ENCODE data around the gene SPRR5. TPM values are rescaled to one million over a fixed set of nuclear protein-coding genes. Genes with fewer than 3 reads are reported as not detected.

SPRR5 gene
- total RNA-seq, 6 experiments from 2014 or later: not detected

DNA sequence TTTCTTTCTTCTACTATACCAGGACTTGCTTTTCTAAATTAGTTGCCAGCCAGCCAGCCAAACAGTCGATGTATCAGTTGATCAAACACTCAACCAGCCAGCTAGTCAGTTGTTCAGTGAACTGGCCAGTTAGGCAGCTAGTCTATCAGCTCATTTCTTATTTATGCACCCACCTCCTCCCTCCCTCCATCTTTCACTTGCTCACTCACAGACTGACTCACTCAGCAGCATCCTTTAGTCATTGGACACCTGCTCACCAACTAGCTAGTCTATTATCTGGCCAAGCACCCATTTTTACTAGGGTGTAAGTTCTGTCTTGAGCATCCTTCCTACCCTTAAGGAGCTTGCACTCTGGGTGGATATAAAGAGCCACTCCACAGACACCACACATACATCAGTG is 17.5 kb downstream of the SPRR5 start:
- WGBS (ENCODE audit: insufficient coverage, low coverage, low lambda C conversion rate, missing lambda C conversion rate): 67% methylated on average over 1 of the region's 1 CpG
- no peaks in the 10 kb centered on the region for H3K4me1 ChIP-seq
- TF ChIP-seq CTCF (IDR thresholded peaks at IDR 0.05) (no peak), POLR2A (IDR thresholded peaks at IDR 0.05) (no peak)

DNA sequence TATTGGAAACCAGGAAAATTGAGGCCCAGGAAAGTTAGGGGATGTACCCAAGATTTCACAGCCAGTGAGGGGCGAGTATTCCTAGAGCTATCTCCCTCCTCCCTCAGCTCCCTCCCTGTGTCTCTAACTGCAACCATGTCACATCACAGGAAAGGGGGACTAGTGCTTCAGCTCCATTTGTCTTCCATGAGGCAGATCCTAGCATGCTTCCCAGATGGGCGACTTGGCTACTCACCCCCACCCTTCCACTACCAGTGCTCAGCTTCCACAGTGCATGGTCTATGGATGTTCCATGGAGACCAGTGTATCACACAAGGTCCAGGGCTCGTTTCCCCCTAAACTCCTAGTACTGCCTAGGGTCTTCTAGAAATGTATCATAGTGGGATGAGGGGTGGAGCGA is 18.8 kb downstream of the SPRR5 start:
- Histone ChIP-seq H3K36me3 (no peaks in the 10 kb centered on the region), H3K4me1 (no peaks in the 10 kb centered on the region), H3K4me3 (no peak overlapping the region), H3K9me3 (no peaks in the 10 kb centered on the region), H3K27me3 (no peaks in the 10 kb centered on the region), H3K27ac (no peak overlapping the region)
- DNase-seq (no peak), ATAC-seq (no peak)
- intact Hi-C loops (cut with DNase I): no loop called here
- TF ChIP-seq CTCF (IDR thresholded peaks at IDR 0.05) (no peak), POLR2A (IDR thresholded peaks at IDR 0.05) (no peak)
- 49% methylated on average over 4 of the region's 4 CpGs for WGBS (ENCODE audit: insufficient coverage, low coverage, low lambda C conversion rate, missing lambda C conversion rate)

More for the DNA sequence above, 17.5 kb downstream of the SPRR5 start:
- Histone ChIP-seq H3K4me3 (no peak overlapping the region), H3K27ac (no peak overlapping the region), H3K27me3 (no peaks in the 10 kb centered on the region), H3K9me3 (no peaks in the 10 kb centered on the region), H3K36me3 (no peaks in the 10 kb centered on the region)
- ATAC-seq: no peak
- intact Hi-C loops (cut with DNase I): no loop called here
- no peak for DNase-seq

GRCh38 chr1:152967201-152967600 is 20.2 kb downstream of the SPRR5 start:
- Histone ChIP-seq H3K27me3 (no peaks in the 10 kb centered on the region), H3K36me3 (no peaks in the 10 kb centered on the region), H3K4me1 (no peaks in the 10 kb centered on the region), H3K4me3 (no peak overlapping the region), H3K27ac (no peak overlapping the region), H3K9me3 (no peaks in the 10 kb centered on the region)
- no peak for DNase-seq
- intact Hi-C loops (cut with DNase I): no loop called here
- no peak for TF ChIP-seq POLR2A (IDR thresholded peaks at IDR 0.05)
- TF ChIP-seq CTCF (IDR thresholded peaks at IDR 0.05): no peak
- no peak for ATAC-seq
- WGBS (ENCODE audit: insufficient coverage, low coverage, low lambda C conversion rate, missing lambda C conversion rate): 20% methylated on average over 1 of the region's 7 CpGs

GRCh38 chr1:152968248-152968647 is 21.2 kb downstream of the SPRR5 start:
- Histone ChIP-seq H3K9me3 (no peaks in the 10 kb centered on the region), H3K27me3 (no peaks in the 10 kb centered on the region), H3K4me1 (no peaks in the 10 kb centered on the region), H3K4me3 (no peak overlapping the region), H3K36me3 (no peaks in the 10 kb centered on the region), H3K27ac (no peak overlapping the region)
- DNase-seq: no peak
- WGBS (ENCODE audit: insufficient coverage, low coverage, low lambda C conversion rate, missing lambda C conversion rate): 39% methylated on average over 2 of the region's 2 CpGs
- TF ChIP-seq CTCF (IDR thresholded peaks at IDR 0.05) (no peak), POLR2A (IDR thresholded peaks at IDR 0.05) (no peak)
- ATAC-seq: no peak
- intact Hi-C loops (cut with DNase I): no loop called here

DNA sequence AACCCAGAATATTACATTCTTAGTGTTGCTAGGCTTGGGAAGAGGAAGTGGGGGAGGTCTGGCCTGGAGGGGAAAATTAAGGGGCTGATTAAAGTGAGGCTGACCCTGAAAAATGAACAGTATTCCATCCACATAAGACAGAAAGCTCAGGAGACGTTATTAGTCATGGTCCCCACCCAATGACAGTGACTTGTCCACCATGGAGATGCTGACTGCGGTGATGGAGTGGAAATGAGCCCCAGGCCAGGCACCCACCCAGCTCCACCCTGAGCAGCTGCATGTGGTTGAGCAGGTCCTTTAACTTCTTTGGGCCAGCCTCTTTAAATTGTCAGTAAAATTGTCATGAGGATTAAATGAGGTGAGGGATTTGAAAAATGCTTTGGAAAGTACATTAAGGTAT is 22.0 kb downstream of the SPRR5 start:
- Histone ChIP-seq H3K4me1 (no peaks in the 10 kb centered on the region), H3K27ac (no peak overlapping the region), H3K27me3 (no peaks in the 10 kb centered on the region), H3K4me3 (no peak overlapping the region), H3K9me3 (no peaks in the 10 kb centered on the region), H3K36me3 (no peaks in the 10 kb centered on the region)
- whole genome bisulfite sequencing (ENCODE audit: insufficient coverage, low coverage, low lambda C conversion rate, missing lambda C conversion rate): 70% methylated on average over 2 of the region's 2 CpGs
- ATAC-seq (no peak), DNase-seq (no peak)
- no peak for TF ChIP-seq CTCF (IDR thresholded peaks at IDR 0.05)
- TF ChIP-seq POLR2A (IDR thresholded peaks at IDR 0.05): no peak
- intact Hi-C loops (cut with DNase I): no loop called here
